ACHN (cell line): ENCODE measurements around the gene LIN7A.
"Not testable (repeated sequence)": the region's sequence is repeated elsewhere in the genome, so short reads cannot be mapped to it uniquely, and the experiment has no call there.

ENCODE experiments used
- DNase-seq: peaks from one replicate; pipeline ENCODE4 v3.0.0-alpha.2; 2015
- in situ Hi-C: cut with HindIII; loops from 2 replicates; pipeline ENCODE4 v1.10.0; 2017; ENCODE audit warnings: low sequenced_read_pairs, low pct_ligation_motif_present, low pct_unique_long_range_greater_than_20kb

LIN7A gene

DNA sequence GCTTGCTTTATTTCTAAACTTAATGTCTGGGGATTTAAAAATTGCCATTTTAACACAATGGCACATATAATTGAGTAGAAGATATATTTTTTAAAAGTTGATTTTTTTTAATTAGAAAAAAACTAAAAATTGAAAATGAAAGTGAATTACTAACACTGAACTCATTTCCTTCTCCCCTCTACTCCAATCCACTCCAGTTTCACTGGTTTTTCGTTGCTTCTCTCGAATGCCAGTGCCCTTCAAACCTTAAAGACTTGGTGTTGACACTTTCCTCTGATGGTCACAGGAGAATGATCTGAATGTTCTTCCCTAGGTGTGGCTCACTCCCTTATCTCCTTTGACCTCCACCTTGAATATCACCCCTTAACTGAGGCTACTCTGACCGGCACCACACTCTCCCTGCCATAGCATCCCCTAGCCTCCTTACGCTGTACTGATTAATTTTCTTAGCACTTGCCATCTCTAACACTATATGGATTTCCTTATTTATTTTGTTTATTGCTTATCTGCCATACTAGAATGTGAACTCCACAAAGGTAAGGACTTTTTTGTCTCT, 107.1 kb downstream of the LIN7A start:
- in situ Hi-C loops = no loop called here
- DNase-seq = no peak

GRCh38 chr12:80829767-80830166, 108.0 kb downstream of the LIN7A start:
- in situ Hi-C loops = no loop called here
- no peak for DNase-seq

DNA sequence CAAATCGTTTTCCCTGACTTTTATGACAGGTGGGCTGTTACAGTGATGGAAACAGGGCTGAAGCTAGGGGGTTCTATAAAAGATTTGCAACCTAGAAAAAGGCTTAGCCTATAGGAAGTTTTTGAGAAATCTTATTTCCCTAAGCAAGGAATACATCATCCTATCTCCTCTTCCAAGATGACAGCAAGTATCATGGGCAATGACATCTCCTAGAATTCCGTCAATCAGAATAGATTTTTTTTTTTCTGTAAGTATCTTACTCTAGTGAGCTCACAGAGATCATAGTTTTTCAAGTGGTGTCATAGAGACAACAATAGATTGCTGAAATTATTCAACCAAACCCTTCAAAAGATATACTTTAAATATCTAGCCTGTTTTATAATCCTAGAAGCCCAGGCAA, 112.2 kb downstream of the LIN7A start:
- DNase-seq = no peak
- in situ Hi-C loops = no loop called here

DNA sequence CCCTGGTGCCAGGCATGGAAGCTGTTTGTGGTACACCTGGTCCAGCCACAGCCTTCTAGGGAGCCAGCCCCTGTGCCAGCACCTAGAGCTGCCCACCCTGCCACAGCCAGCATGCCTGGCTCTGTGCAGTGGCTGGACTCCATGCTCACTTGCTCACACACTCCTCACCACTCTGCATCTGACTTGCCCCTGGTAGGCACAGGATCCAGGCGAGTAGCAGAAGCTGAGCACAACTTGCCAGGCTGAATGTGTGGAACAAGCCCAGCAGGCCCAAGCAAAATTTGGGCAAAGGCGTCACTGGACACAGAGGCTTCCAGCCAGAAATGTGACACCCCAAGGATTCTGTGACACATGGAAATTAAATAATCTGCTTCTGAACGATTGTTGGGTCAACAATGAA, 114.3 kb downstream of the LIN7A start:
- DNase-seq = no peak
- in situ Hi-C loops = no loop called here

DNA sequence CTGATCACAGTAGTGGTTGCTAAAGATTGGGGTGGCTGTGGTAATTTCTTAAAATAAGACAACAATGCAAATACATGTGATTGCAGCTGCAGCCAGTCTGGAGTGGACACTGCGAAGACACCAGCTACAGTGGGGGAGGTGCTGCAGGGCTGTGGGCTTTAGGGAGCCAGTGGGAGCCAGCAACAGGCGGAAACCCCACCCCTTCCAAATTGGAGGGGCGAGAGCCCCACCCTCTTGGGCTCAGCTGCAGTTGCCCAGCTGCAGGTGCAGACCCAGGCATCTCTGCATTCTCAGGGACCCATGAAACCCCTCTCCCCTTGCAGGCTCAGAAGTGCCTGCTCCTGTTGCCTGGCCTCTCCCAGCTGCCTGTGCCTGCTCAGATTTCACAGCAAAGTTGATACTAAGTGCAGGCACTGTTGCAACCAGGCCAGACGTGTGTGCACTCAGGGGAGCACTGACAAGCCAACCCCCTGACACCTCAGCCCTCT, 116.2 kb downstream of the LIN7A start:
- DNase-seq = no peak
- in situ Hi-C loops = no loop called here

- in situ Hi-C loops = no loop called here
- no peak for DNase-seq
Observed at GRCh38 chr12:80818878-80819277, 118.9 kb downstream of the LIN7A start.

DNA sequence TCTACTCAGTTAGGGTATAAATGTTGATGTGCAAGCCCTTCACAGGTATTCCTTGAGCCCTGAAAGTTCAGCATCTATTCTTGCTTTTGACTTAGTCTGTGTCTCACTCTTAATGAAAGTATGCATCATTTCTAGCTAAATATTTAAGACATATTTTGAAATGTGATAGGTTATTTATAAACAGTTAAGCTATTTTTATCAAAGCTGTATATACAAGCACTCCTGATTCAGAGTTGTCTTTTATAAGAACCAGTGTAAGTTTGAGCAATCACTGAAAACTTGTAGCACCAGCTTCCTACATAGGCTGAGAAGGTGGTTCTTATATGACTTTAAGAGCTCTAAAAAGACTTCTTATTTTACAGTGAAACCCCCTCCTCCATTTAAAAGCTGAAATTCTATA, 122.4 kb downstream of the LIN7A start:
- DNase-seq = no peak
- in situ Hi-C loops = no loop called here

- in situ Hi-C loops = no loop called here
Observed at GRCh38 chr12:80814453-80814852, 123.3 kb downstream of the LIN7A start.

GRCh38 chr12:80813820-80814219, 123.9 kb downstream of the LIN7A start:
- in situ Hi-C loops = no loop called here
- DNase-seq = no peak

More at GRCh38 chr12:80814453-80814852, 123.3 kb downstream of the LIN7A start:
- DNase-seq = no peak

- in situ Hi-C loops = no loop called here
- DNase-seq = no peak
Observed at GRCh38 chr12:80811957-80812708, 125.6 kb downstream of the LIN7A start.

GRCh38 chr12:80810874-80811273, 126.9 kb downstream of the LIN7A start:
- DNase-seq = no peak
- in situ Hi-C loops = no loop called here

DNA sequence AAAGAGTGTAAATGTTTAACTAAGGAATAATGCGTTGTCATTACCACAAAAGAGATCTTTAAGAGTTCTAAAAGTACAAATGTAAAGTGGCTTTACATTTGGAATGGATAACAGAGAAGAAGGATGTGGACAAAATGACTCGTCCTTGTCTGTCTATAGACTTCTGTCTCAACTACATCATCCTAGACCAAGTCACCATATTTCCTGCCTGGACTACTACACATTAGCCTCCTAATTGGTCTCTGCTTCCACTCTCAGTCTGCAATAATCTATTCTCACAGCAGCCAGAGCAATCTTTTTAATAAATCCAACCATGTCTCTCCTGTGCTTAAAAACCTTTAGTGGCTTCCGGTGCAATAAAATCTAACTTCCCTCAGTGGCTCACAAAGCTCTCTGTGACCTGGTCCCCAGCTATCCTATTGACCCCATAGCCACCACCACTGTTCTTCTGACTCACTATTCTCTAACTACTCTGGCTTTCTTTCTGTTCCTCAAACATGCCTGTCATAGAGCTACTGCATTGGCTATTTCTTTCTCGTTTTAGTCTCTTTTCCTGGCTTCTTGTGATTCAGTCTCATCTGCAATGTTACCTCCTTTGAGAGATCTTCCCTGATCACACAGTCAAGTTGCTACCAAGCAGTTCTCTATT, 130.0 kb downstream of the LIN7A start:
- in situ Hi-C loops = no loop called here
- no peak for DNase-seq

DNA sequence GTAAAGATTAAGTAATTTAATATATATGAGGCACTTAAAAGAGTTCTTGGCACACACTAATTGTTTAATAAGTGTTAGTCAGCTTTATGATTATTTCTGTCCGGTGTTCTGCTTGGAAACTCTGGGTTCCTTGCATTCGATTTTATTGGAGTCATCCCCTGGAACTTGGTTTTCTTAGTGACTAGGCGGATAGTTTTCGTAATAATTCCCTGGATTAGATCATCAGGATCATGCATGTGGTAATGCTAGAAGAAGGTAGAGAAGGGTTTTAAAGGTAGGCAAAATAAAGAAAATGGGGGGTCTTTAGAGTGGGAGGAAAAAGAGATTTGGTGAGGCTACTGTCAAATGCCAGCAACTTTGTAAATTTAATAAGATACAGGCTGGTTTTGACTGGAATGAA, 132.6 kb downstream of the LIN7A start:
- DNase-seq = no peak
- in situ Hi-C loops = no loop called here

DNA sequence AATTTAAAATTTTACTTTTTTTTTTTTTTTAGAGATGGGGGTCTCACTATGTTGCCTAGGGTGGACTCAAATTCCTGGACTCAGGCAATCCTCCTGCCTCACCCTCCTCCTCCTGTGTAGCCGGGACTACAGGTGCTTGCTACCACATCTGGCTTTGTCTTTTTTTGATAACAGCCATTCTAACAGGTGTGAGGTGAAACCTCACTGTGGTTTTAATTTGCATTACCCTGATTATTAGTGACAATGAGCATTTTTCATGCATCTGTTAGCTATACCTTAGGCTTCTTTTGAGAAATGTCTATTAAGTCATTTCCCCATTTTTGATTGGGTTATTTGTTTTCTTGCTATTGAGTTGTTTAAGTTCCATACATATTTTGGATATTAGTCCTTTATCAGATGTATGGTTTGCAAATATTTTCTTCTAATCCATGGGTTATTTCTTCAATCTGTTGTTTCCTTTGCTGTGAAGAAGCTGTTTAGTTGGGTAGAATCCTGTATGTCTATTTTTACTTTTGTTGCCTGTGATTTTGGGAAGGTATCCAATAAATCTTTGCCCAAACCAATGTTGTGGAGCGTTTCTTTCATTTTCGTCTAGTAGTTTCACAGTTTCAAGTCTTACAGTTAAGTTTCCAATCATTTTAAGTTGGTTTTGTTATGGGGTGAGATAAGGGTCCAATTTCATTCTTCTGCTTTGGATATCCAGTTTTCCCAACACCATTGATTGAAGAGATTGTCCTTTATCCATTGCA, 134.9 kb downstream of the LIN7A start:
- in situ Hi-C loops = no loop called here
- no peak for DNase-seq

GRCh38 chr12:80798281-80798680, 139.5 kb downstream of the LIN7A start:
- DNase-seq = no peak
- in situ Hi-C loops = no loop called here

GRCh38 chr12:80794551-80794950, 143.2 kb downstream of the LIN7A start:
- DNase-seq = no peak
- in situ Hi-C loops = no loop called here

DNA sequence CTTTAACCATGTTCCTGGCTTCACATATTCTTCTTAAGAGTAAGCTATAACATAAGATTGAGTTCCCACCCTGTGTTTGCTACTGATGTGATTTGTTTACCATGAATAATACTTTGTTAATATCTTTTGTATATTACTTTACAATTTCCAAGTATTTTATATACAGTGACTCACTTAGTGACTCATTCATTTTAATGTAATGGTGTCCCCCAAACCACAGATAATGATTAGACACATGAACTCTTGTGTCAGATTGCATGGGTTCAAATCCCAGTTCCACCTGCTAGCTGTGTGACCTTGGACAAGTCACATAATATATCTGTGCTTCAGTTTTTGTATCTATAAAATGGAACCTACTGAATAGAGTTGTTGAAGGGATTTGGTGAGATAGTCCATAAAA, 144.9 kb downstream of the LIN7A start:
- DNase-seq = no peak
- in situ Hi-C loops = no loop called here

DNA sequence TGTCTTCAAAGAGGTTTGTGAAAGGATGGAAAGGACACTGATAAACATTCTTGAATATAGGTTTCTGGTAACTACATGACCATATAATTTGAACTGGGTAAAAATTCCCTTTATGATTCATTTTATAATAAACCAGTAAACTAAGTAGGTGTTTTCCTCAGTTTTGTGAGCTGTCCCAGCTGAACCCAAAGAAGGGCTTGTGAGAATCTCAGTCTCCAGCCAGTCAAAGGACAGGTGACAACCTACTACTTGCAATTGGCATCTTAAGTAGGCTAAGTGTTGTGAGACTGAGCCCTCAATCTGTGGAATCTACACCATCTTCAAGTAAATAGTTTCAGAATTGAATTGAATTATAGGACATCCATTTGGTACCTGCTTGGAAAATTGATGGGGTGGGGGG, 145.9 kb downstream of the LIN7A start:
- DNase-seq = no peak
- in situ Hi-C loops = no loop called here

DNA sequence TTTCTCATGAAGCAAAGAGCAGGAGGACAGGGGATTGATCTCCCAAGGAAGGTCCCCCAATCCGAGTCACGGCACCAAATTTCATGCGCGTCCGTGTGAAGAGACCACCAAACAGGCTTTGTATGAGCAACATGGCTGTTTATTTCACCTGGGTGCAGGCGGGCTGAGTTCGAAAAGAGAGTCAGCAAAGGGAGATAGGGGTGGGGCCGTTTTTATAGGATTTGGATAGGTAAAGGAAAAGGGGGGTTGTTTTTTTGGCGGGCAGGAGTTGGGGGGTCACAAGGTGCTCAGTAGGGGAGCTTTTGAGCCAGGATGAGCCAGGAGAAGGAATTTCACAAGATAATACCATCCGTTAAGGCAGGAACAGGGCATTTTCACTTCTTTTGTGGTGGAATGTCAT, 149.3 kb downstream of the LIN7A start:
- in situ Hi-C loops = not testable (repeated sequence)

More for the DNA sequence above, 149.3 kb downstream of the LIN7A start:
- DNase-seq = not testable (repeated sequence)
